ENCODE data around the gene UBE2D3. TPM values are rescaled to one million over a fixed set of nuclear protein-coding genes. Genes with fewer than 3 reads are reported as not detected.
"Not testable (repeated sequence)": the region's sequence is repeated elsewhere in the genome, so short reads cannot be mapped to it uniquely, and the experiment has no call there.

UBE2D3 gene
- total RNA-seq, 1 donor from 2014 or later: 347 TPM

DNA sequence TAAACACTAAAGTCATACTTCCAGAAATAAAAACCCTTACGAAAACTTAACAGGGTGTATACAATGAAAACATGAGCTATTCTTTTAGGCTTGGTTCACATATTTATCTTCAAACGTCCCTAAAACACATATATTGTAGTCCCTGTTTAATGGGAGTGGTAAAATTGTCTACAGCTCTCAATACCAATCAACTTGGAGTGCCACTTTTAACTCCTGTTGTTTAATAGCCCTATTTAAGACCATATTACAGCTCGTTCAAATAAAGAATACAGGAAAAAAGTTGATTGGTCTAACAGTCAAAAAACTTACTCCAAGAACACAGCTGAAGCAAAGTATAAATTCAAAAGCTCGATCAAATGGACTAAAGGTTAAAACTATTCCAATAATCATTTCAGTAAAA, 3.9 kb downstream of the UBE2D3 start:
- H3K27ac ChIP-seq: peak overlapping the region; percentile 58
- no peaks in the 10 kb centered on the region for H3K36me3 ChIP-seq
- intact Hi-C loops (cut with DNase I): loop anchor here (10.0 kb wide), 1 partner anchor 59 kb away; the partner anchor contains the start of gene MANBA
- H3K4me1 ChIP-seq: peaks cover 66% of the 10 kb centered on the region
- H3K27me3 ChIP-seq: no peaks in the 10 kb centered on the region
- H3K9me3 ChIP-seq: no peaks in the 10 kb centered on the region
- H3K4me3 ChIP-seq: peak overlapping the region; percentile 79 to 88
- no peak for DNase-seq (ENCODE audit: extremely low spot score in 2 of 2)
- TF ChIP-seq, protein P1, sequence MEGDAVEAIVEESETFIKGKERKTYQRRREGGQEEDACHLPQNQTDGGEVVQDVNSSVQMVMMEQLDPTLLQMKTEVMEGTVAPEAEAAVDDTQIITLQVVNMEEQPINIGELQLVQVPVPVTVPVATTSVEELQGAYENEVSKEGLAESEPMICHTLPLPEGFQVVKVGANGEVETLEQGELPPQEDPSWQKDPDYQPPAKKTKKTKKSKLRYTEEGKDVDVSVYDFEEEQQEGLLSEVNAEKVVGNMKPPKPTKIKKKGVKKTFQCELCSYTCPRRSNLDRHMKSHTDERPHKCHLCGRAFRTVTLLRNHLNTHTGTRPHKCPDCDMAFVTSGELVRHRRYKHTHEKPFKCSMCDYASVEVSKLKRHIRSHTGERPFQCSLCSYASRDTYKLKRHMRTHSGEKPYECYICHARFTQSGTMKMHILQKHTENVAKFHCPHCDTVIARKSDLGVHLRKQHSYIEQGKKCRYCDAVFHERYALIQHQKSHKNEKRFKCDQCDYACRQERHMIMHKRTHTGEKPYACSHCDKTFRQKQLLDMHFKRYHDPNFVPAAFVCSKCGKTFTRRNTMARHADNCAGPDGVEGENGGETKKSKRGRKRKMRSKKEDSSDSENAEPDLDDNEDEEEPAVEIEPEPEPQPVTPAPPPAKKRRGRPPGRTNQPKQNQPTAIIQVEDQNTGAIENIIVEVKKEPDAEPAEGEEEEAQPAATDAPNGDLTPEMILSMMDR (IDR thresholded peaks at IDR 0.05): no peak
- no peak for TF ChIP-seq POLR2AphosphoS5 (IDR thresholded peaks at IDR 0.05; ENCODE audit: insufficient read depth in 1 of 2, low read depth in 1 of 2)

DNA sequence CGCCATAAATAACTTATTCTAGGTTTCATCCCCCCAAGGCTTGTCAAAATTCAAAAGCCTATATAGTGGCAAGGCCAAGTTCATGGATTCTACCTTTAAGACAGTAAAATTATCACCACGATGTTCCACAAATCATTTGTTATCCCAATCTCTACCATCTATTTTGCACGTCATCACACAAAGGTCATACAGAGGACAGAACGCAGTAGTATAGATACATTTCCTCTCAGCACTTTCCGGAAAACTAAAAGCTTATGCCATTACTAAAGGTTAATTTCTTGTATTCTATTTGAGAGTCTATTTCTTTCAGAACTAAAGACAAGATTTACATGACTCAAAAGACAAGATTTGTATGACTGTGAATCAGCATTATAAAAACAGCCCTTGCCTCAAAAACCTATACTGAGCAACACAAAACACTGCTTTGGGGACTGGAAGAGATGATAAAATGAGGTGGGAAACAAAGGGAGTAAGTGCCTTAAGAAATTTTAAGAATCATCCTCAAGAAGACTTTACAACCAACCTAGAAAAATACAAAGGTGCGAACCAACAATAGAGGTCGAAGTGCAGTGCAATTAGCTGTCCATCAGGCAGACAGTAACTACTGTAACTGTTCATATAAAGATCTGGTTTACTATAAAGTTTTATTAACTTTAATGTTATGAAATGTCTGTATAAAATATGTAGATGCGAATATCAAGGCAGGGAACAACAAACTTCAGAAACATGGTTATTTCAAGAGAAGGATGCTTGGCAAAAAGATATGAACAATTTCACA, 7.6 kb downstream of the UBE2D3 start:
- H3K9me3 ChIP-seq: no peaks in the 10 kb centered on the region
- H3K4me3 ChIP-seq: no peak overlapping the region

DNA sequence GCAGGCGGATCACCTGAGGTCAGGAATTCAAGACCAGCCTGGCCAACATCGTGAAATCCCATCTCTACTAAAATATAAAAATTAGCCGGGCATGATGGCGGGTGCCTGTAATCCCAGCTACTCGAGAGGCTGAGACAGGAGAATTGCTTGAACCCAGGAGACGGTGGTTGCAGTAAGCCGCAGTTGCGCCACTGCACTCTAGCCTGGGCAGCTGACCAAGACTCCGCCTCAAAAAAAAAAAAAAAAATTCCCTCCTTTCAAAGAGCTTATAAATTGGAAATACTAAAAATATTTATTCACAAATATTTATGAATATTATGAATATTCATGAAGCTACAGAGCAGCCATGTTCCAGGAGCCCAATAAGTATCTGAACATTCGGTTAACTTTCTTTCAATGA, 8.3 kb downstream of the UBE2D3 start:
- H3K4me3 ChIP-seq; H3K9me3 ChIP-seq; intact Hi-C loops (cut with DNase I); H3K27me3 ChIP-seq; H3K36me3 ChIP-seq; DNase-seq (ENCODE audit: extremely low spot score in 2 of 2); H3K27ac ChIP-seq: not testable (repeated sequence)
- peaks cover 100% of the 10 kb centered on the region for H3K4me1 ChIP-seq

More for the DNA sequence above, 7.6 kb downstream of the UBE2D3 start:
- Histone ChIP-seq H3K27me3 (no peaks in the 10 kb centered on the region), H3K4me1 (peaks cover 100% of the 10 kb centered on the region), H3K36me3 (no peaks in the 10 kb centered on the region), H3K27ac (no peak overlapping the region)
- TF ChIP-seq, protein P1 (IDR thresholded peaks at IDR 0.05): no peak
- TF ChIP-seq POLR2AphosphoS5 (IDR thresholded peaks at IDR 0.05; ENCODE audit: insufficient read depth in 1 of 2, low read depth in 1 of 2) (no peak), POLR2A (IDR thresholded peaks at IDR 0.05) (no peak)
- intact Hi-C loops (cut with DNase I): loop anchor here (10.0 kb wide), 1 partner anchor 55 kb away; the partner anchor contains the start of gene MANBA
- no peak for DNase-seq (ENCODE audit: extremely low spot score in 2 of 2)

DNA sequence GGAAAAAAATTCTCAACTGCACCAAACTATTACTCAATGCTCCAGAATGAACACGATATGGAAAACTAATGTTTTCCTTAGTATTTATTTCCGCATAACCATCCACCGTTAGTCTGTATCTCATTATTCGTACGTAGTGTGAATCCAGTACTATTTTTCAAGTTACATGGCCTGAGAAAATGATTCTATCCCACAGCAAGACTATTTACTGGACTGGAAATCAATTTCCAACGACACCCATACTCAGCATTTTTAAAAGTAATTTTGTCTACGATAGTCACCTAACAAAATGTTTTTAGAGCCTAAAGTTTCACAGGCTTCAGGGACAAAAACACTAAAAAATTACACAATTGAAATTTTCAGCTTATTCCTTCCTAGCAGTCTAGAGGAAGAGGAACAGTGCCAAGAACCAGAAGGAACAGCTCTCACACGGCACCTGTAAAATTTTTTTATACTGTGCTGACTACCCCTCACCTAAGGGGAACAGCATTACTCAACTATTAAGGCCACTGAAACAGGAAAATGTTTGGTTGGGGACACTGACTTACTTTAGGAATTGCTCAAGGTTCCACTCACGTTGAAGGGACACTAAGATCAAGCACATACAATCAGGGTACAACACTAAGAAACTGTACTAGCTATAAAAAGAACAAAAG, 9.6 kb downstream of the UBE2D3 start:
- no peaks in the 10 kb centered on the region for H3K9me3 ChIP-seq
- no peak for DNase-seq (ENCODE audit: extremely low spot score in 2 of 2)
- TF ChIP-seq, protein P1 (IDR thresholded peaks at IDR 0.05): no peak
- TF ChIP-seq POLR2A (IDR thresholded peaks at IDR 0.05): no peak
- H3K27ac ChIP-seq: no peak overlapping the region
- no peaks in the 10 kb centered on the region for H3K36me3 ChIP-seq
- peaks cover 100% of the 10 kb centered on the region for H3K4me1 ChIP-seq
- no peak overlapping the region for H3K4me3 ChIP-seq
- H3K27me3 ChIP-seq: no peaks in the 10 kb centered on the region
- intact Hi-C loops (cut with DNase I): no loop called here

DNA sequence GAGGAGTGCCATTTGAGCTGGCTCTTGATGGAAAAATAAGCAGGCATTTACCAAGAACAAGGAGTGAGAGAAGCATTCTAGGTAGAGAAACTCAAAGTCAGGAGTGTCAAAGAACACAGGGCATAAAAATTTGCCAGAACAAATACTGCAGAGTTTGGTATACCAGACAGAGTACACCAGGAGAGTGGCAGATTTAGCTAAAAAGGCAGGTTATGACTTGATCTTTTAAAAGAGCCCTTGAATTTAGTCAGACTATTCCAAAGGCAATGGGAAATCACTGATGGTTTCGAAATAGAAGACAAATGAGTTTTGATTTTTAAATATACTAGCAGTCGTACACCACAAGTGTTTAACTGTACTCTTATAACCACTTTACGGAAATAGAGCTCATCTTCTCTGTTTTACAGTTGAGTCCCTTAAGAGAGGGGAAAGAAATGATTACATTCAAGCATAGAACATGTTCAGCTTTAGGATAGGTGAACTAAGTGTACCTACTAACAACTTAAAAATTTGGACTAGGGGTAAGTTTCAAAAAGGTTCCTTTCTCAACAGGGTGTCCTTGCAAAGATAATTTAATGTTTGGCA, 10.2 kb downstream of the UBE2D3 start:
- no peaks in the 10 kb centered on the region for H3K36me3 ChIP-seq
- H3K9me3 ChIP-seq: no peaks in the 10 kb centered on the region
- H3K27me3 ChIP-seq: no peaks in the 10 kb centered on the region
- TF ChIP-seq POLR2AphosphoS5 (IDR thresholded peaks at IDR 0.05; ENCODE audit: insufficient read depth in 1 of 2, low read depth in 1 of 2): no peak
- TF ChIP-seq POLR2A (IDR thresholded peaks at IDR 0.05): no peak
- TF ChIP-seq, protein P1 (IDR thresholded peaks at IDR 0.05): no peak
- H3K27ac ChIP-seq: no peak overlapping the region
- H3K4me1 ChIP-seq: peaks cover 100% of the 10 kb centered on the region
- DNase-seq (ENCODE audit: extremely low spot score in 2 of 2): no peak
- intact Hi-C loops (cut with DNase I): no loop called here
- no peak overlapping the region for H3K4me3 ChIP-seq

Measured in vagina (tissue), 2 donors.